Calu3 (cell line): Measurements from ENCODE around the gene LIPT2. TPM values are rescaled to one million over a fixed set of nuclear protein-coding genes. Genes with fewer than 3 reads are reported as not detected.

Experiments
- BruUV-seq: library from RNA; stranded (reverse); fragments of 400-500 nt; replicated peaks from 2 replicates; lab custom pipeline; 2021; lab: Mats Ljungman, UMichigan
- CTCF ChIA-PET: fragments of 300-600 bp; sonication (Branson Sonifier 250); formaldehyde crosslinking; loops from one replicate; lab custom pipeline; 2022; ENCODE audit warnings: antibody characterized with exemption; lab: Charles Lee
- DNase-seq: peaks from one replicate; pipeline ENCODE4 v3.0.0; 2022
- H3K27ac Mint-ChIP-seq: one replicate; pipeline ENCODE4 v1.8.0; 2022; ENCODE audit warnings: mixed read lengths; ENCODE audit not compliant: unreplicated experiment
- H3K27me3 Mint-ChIP-seq: one replicate; pipeline ENCODE4 v1.8.0; 2022; ENCODE audit warnings: mixed read lengths; ENCODE audit not compliant: unreplicated experiment
- H3K36me3 Mint-ChIP-seq: one replicate; pipeline ENCODE4 v1.8.0; 2022; ENCODE audit warnings: mild to moderate bottlenecking, moderate library complexity, mixed read lengths; ENCODE audit not compliant: insufficient read depth, unreplicated experiment
- H3K4me1 Mint-ChIP-seq: one replicate; pipeline ENCODE4 v1.8.0; 2022; ENCODE audit warnings: mild to moderate bottlenecking, low read depth, mixed read lengths; ENCODE audit not compliant: unreplicated experiment
- H3K4me3 Mint-ChIP-seq: one replicate; pipeline ENCODE4 v1.8.0; 2022; ENCODE audit warnings: mild to moderate bottlenecking, low read depth, moderate library complexity, mixed read lengths; ENCODE audit not compliant: unreplicated experiment
- H3K9me3 Mint-ChIP-seq: one replicate; pipeline ENCODE4 v1.8.0; 2022; ENCODE audit warnings: low read depth, mixed read lengths; ENCODE audit not compliant: unreplicated experiment
- CTCF ChIP-seq: fragments of 200-600 bp; IDR thresholded peaks from one replicate; pipeline ENCODE4 v1.8.0; 2022; ENCODE audit warnings: antibody characterized with exemption; ENCODE audit not compliant: unreplicated experiment
- intact Hi-C: fragments of 100-400 bp; cut with micrococcal nuclease; formaldehyde crosslinking; loops from one replicate; pipeline ENCODE4 v1.10.0; 2022; ENCODE audit not compliant: unreplicated experiment
- total RNA-seq: library from RNA; stranded (reverse); gene quantifications from 2 replicates; pipeline ENCODE4 v1.2.3, GENCODE V29; 2022

The LIPT2 gene
- total RNA-seq, 1 experiment from 2014 or later: 10.9 TPM

DNA sequence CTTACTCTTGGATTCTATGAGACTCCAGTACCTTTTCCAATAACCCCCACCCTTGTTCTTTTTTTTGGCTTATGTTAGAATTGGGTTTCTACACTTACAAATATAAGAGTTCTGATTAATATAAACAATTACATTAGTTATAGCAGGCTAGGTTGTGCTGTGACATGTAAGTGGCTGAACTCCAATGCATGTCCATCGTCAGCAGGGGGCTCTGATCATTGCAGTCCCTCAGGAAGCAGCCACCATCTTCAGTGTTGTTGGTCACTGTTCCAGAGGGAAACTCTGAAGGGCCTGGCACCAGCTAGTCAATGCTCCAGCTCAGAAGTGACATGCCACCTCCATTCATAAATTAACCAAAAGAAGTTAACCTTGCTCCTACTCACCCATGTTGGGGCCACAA, 5.6 kb downstream of the LIPT2 start:
- Mint-ChIP-seq H3K27ac (no peak overlapping the region), H3K9me3 (no peaks in the 10 kb centered on the region), H3K27me3 (no peaks in the 10 kb centered on the region), H3K36me3 (peaks cover 2% of the 10 kb centered on the region), H3K4me1 (peaks cover 23% of the 10 kb centered on the region), H3K4me3 (no peak overlapping the region)
- CTCF ChIA-PET: interaction anchor here (0.9 to 1.7 kb wide), 3 partner anchors 35 to 83 kb away, joined by 3 to 11 read pairs (median 11); no protein-coding TSS in a partner anchor
- BruUV-seq: no TSS peak
- intact Hi-C loops: loop anchor here (1.0 kb wide), 1 partner anchor 82 kb away; no protein-coding TSS in a partner anchor
- DNase-seq: peak; percentile 63
- peak; percentile 51 for TF ChIP-seq CTCF

GRCh38 chr11:74485868-74486267, 7.7 kb downstream of the LIPT2 start:
- no peak overlapping the region for H3K4me3 Mint-ChIP-seq
- intact Hi-C loops: no loop called here
- DNase-seq: no peak
- CTCF ChIA-PET: interaction anchor here (1.5 kb wide), 1 partner anchor 85 kb away, joined by 7 read pairs; no protein-coding TSS in a partner anchor
- H3K36me3 Mint-ChIP-seq: no peaks in the 10 kb centered on the region
- no peak for TF ChIP-seq CTCF
- no peaks in the 10 kb centered on the region for H3K27me3 Mint-ChIP-seq
- BruUV-seq: no TSS peak
- H3K9me3 Mint-ChIP-seq: no peaks in the 10 kb centered on the region
- no peak overlapping the region for H3K27ac Mint-ChIP-seq
- peaks cover 12% of the 10 kb centered on the region for H3K4me1 Mint-ChIP-seq

GRCh38 chr11:74480688-74481417, 12.7 kb downstream of the LIPT2 start:
- peaks cover 12% of the 10 kb centered on the region for H3K4me1 Mint-ChIP-seq
- no peaks in the 10 kb centered on the region for H3K9me3 Mint-ChIP-seq
- CTCF ChIA-PET: interaction anchor here (0.7 kb wide), 2 partner anchors 33 to 103 kb away, joined by 3 to 4 read pairs; no protein-coding TSS in a partner anchor
- no peak for DNase-seq
- H3K27ac Mint-ChIP-seq: no peak overlapping the region
- intact Hi-C loops: no loop called here
- no TSS peak for BruUV-seq
- TF ChIP-seq CTCF: no peak
- H3K27me3 Mint-ChIP-seq: no peaks in the 10 kb centered on the region
- no peak overlapping the region for H3K4me3 Mint-ChIP-seq
- H3K36me3 Mint-ChIP-seq: no peaks in the 10 kb centered on the region

GRCh38 chr11:74479732-74480123, 13.8 kb downstream of the LIPT2 start:
- no peak overlapping the region for H3K4me3 Mint-ChIP-seq
- H3K36me3 Mint-ChIP-seq: no peaks in the 10 kb centered on the region
- no peak overlapping the region for H3K27ac Mint-ChIP-seq
- intact Hi-C loops: no loop called here
- H3K27me3 Mint-ChIP-seq: no peaks in the 10 kb centered on the region
- CTCF ChIA-PET: no interaction called here
- DNase-seq: no peak
- H3K9me3 Mint-ChIP-seq: no peaks in the 10 kb centered on the region
- TF ChIP-seq CTCF: no peak
- BruUV-seq: no TSS peak
- peaks cover 12% of the 10 kb centered on the region for H3K4me1 Mint-ChIP-seq
